Measurements from ENCODE around the gene FNDC5. TPM values are rescaled to one million over a fixed set of nuclear protein-coding genes. Genes with fewer than 3 reads are reported as not detected.

The FNDC5 gene
- total and polyA plus RNA-seq, 2 of the 13 experiments (the other 11 are each of a cell fraction or from before 2014, with no cell fraction given) = 1.4 to 3.1 TPM

- TF ChIP-seq HOMEZ (CRISPR knock-in tag; IDR thresholded peaks at IDR 0.05; ENCODE audit: low read depth) (no peak), NFRKB (IDR thresholded peaks at IDR 0.05) (no peak), ZNF354B (CRISPR knock-in tag; IDR thresholded peaks at IDR 0.05) (no peak), HMG20B (CRISPR knock-in tag; conservative IDR thresholded peaks at IDR 0.05) (no peak), ZNF329 (CRISPR knock-in tag; IDR thresholded peaks at IDR 0.05; ENCODE audit: low read depth) (no peak), CENPX (CRISPR knock-in tag; IDR thresholded peaks at IDR 0.05) (no peak), ZNF501 (CRISPR knock-in tag; IDR thresholded peaks at IDR 0.05) (no peak)
Observed at GRCh38 chr1:32898958-32899357, 28.2 kb upstream of the FNDC5 start (continued).

- Histone ChIP-seq H3K27ac (ENCODE audit: extremely low read length, insufficient read depth, low read length) (no peak overlapping the region), H2AFZ (ENCODE audit: low read length) (no peak overlapping the region), H3K4me1 (ENCODE audit: insufficient read depth, low read length) (no peaks in the 10 kb centered on the region), H3K4me2 (ENCODE audit: low read depth, low read length) (no peak overlapping the region), H3K36me3 (replicated peaks in 1 of 2; ENCODE audit: control insufficient read depth in 1 of 2, insufficient read depth in 2 of 2, low read length in 2 of 2) (no peaks in the 10 kb centered on the region), H3K79me2 (ENCODE audit: insufficient read depth, low read length) (no peaks in the 10 kb centered on the region), H3K4me3 (replicated peaks in 1 of 3; ENCODE audit: insufficient read depth in 1 of 3, low read depth in 2 of 3, low read length in 3 of 3) (no peak overlapping the region), H3K9ac (ENCODE audit: insufficient read depth, low read depth, low read length) (no peak overlapping the region), H3K27me3 (ENCODE audit: control insufficient read depth in 1 of 2, insufficient read depth in 2 of 2, low read length in 2 of 2) (peaks cover 13 to 63% of the 10 kb centered on the region in 2 experiments), H4K20me1 (ENCODE audit: insufficient read depth, low read length) (0 out of 2 replicates have a peak, but pooled peaks cover 2% of the 10 kb centered on the region), H3K9me3 (ENCODE audit: low read length) (no peaks in the 10 kb centered on the region)
- intact Hi-C loops (cut with micrococcal nuclease; ENCODE audit: unreplicated experiment) (no loop called here), in situ Hi-C loops (cut with HindIII; ENCODE audit: extremely low pct_ligation_motif_present, low pct_unique_long_range_greater_than_20kb) (no loop called here)
- ATAC-seq (no peak), FAIRE-seq (no peak), DNase-seq (ENCODE audit: low spot score) (no peak)
- WGBS (ENCODE audit: low lambda C conversion rate) = no CpG with 5 or more reads among the region's 9 CpGs
- ChIA-PET POLR2A (no interaction called here), CTCF (ENCODE audit: low intra/inter-chr PET ratio, low total read pairs) (no interaction called here)
- no TSS peak for BruUV-seq (replicated peaks)
- no peak for TF ChIP-seq TRIM24 (CRISPR knock-in tag; IDR thresholded peaks at IDR 0.05)
- no peak for TF ChIP-seq HMG20A (CRISPR knock-in tag; IDR thresholded peaks at IDR 0.05; ENCODE audit: borderline replicate concordance)
- TF ChIP-seq GFI1 (CRISPR knock-in tag; IDR thresholded peaks at IDR 0.05; ENCODE audit: borderline replicate concordance) = no peak
Observed at GRCh38 chr1:32898056-32898455, 27.3 kb upstream of the FNDC5 start.
